Adrenal gland (tissue), 12 donors: ENCODE data around the gene ADPRS. TPM values are rescaled to one million over a fixed set of nuclear protein-coding genes. Genes with fewer than 3 reads are reported as not detected.

Experiments
- DNase-seq, 7 donors: peaks; one replicate each; pipeline ENCODE4 v3.0.0-alpha.2; 2019 to 2020
- H3K27ac ChIP-seq, 5 donors: fragments of 200-600 bp; sonication (generic) in 4 of 5; 1 replicate in 3 of 5; 2 replicates in 2 of 5; pipeline versions ENCODE4 v1.5.1 to v1.8.0; 2016 to 2020; ENCODE audit warnings: mild to moderate bottlenecking in 1 of 5
- H3K27me3 ChIP-seq: fragments of 200-600 bp; 2 replicates; pipeline ENCODE4 v1.8.0; 2021
- H3K36me3 ChIP-seq, 2 donors: fragments of 200-600 bp; replicated peaks in 1 of 2; 1 replicate in 1 of 2; 2 replicates in 1 of 2; pipeline versions ENCODE4 v1.5.1 to v1.8.0; 2018 to 2022
- H3K4me1 ChIP-seq, 2 donors: fragments of 200-600 bp; replicated peaks in 1 of 2; 1 replicate in 1 of 2; 2 replicates in 1 of 2; pipeline versions ENCODE4 v1.5.1 to v1.8.0; 2018 to 2021
- H3K4me3 ChIP-seq, 4 donors: fragments of 200-600 bp; sonication (generic) in 3 of 4; one replicate each; pipeline ENCODE4 v1.5.1; 2016 to 2018
- H3K9me3 ChIP-seq, 3 donors: fragments of 200-600 bp; sonication (generic) in 1 of 3; replicated peaks in 1 of 3; 1 replicate in 2 of 3; 2 replicates in 1 of 3; pipeline versions ENCODE4 v1.5.1 to v1.8.0; 2016 to 2021
- CTCF ChIP-seq, 6 experiments: fragments of 450-650 bp in 4 of 6; fragments of 200-600 bp in 2 of 6; sonication (generic) in 1 of 6; IDR thresholded peaks; 1 replicate in 5 of 6; 2 replicates in 1 of 6; pipeline versions ENCODE4 v1.5.1 to v1.8.0; 2016 to 2021; ENCODE audit warnings: antibody characterized with exemption in 6 of 6, mild to moderate bottlenecking in 2 of 6, moderate library complexity in 1 of 6
- POLR2A ChIP-seq, 2 donors: fragments of 450-650 bp; IDR thresholded peaks; one replicate each; pipeline ENCODE4 v1.6.1; 2017; ENCODE audit warnings: antibody characterized with exemption in 2 of 2, mild to moderate bottlenecking in 2 of 2, moderate library complexity in 1 of 2
- WGBS, 4 donors: extraction: QIAGEN DNeasy Blood & Tissue Kit in 2 of 4; methylation state at CpG; one replicate each; pipeline versions ENCODE4 v1.1.5 to v1.1.7; 2013 to 2017; 5-methylcytosine and 5-hydroxymethylcytosine counted together
- intact Hi-C, 2 donors: fragments of 100-400 bp; cut with DNase I; formaldehyde crosslinking; loops; one replicate each; pipeline versions ENCODE4 v1.14.1 to v1.15.0; 2022 to 2023
- polyA plus RNA-seq, 3 donors: library from polyadenylated mRNA; stranded (reverse); fragments of 200-250 nt in 2 of 3; fragments of 350-450 nt in 1 of 3; fragmentation: Illumina TruSeq in 1 of 3; extraction: RNeasy Lipid Tissue Mini Kit (QIAGEN cat#74804) in 1 of 3; gene quantifications; one replicate each; pipeline ENCODE4 v1.2.3, GENCODE V29; 2013 to 2014
- total RNA-seq, 9 donors: library from RNA; depleted of rRNA in 4 of 9; stranded (reverse); fragments of >200 nt in 4 of 9; fragments of 120-200 nt in 1 of 9; fragmentation: NEBNext Ultra II Directional in 1 of 9; extraction: Animal tissue kit (Norgen Biotek cat#: 25700) in 1 of 9; gene quantifications; one replicate each; pipeline versions ENCODE4 v1.1.0 to v1.2.4, GENCODE V29; 2013 to 2023
- donor health status: healthy with polysubstance abuse.
- donor health status: Bipolar disorder and iron deficiency.
- donor health status: DM: yes; HTN: yes; CAD: no.
- donor health status: DM: no; HTN: no; CAD: no.
- donor health status: DM: no; HTN: no; CAD: no.
- donor health status: DM: yes; HTN: yes; CAD: no.

The ADPRS gene
- total and polyA plus RNA-seq, 12 donors: 40.1 to 84.5 (median 52.1) TPM

- TF ChIP-seq CTCF (IDR thresholded peaks at IDR 0.05) (no peak), POLR2A (IDR thresholded peaks at IDR 0.05) (no peak)
- H3K4me3 ChIP-seq: no peak overlapping the region
- no peaks in the 10 kb centered on the region for H3K27me3 ChIP-seq
- H3K4me1 ChIP-seq: peaks cover 24 to 59% of the 10 kb centered on the region in 2 donors
- intact Hi-C loops: loop anchor here (5.0 to 10.0 kb wide), 6 partner anchors 38 to 320 kb away; no protein-coding TSS in a partner anchor
- H3K27ac ChIP-seq: peak overlapping the region in 4 of 5 donors; percentile 28 to 82 (median 75)
- DNase-seq: peak in 4 of 7 donors; percentile 26 to 59 (median 42)
- 78 to 86% (median 82%) methylated on average over 4 to 8 of the region's 8 CpGs for WGBS, 4 donors
- H3K9me3 ChIP-seq: no peaks in the 10 kb centered on the region
- H3K36me3 ChIP-seq: peaks cover 0 to 58% of the 10 kb centered on the region in 2 donors
Observed at GRCh38 chr1:36094621-36095061, 5.9 kb downstream of the ADPRS start.

GRCh38 chr1:36095760-36096405 lies 7.2 kb downstream of the ADPRS start:
- DNase-seq: peak in 2 of 7 donors; percentile 18 to 36
- peaks cover 0 to 51% of the 10 kb centered on the region in 2 donors for H3K36me3 ChIP-seq
- no peaks in the 10 kb centered on the region for H3K27me3 ChIP-seq
- intact Hi-C loops: loop anchor here (5.0 to 10.0 kb wide), 6 partner anchors 36 to 319 kb away; no protein-coding TSS in a partner anchor
- TF ChIP-seq CTCF (IDR thresholded peaks at IDR 0.05): no peak
- TF ChIP-seq POLR2A (IDR thresholded peaks at IDR 0.05): no peak
- H3K27ac ChIP-seq: peak overlapping the region in 2 of 5 donors; percentile 63 to 82
- H3K4me1 ChIP-seq: peaks cover 17 to 55% of the 10 kb centered on the region in 2 donors
- 74 to 83% (median 78%) methylated on average over 14 to 15 of the region's 15 CpGs for WGBS, 4 donors
- no peak overlapping the region for H3K4me3 ChIP-seq
- no peaks in the 10 kb centered on the region for H3K9me3 ChIP-seq

GRCh38 chr1:36096500-36097432 lies 8.1 kb downstream of the ADPRS start:
- intact Hi-C loops: loop anchor here (5.0 to 10.0 kb wide), 6 partner anchors 36 to 318 kb away; no protein-coding TSS in a partner anchor
- no peaks in the 10 kb centered on the region for H3K9me3 ChIP-seq
- TF ChIP-seq POLR2A (IDR thresholded peaks at IDR 0.05): no peak
- TF ChIP-seq CTCF (IDR thresholded peaks at IDR 0.05): peak in 5 of 6 experiments; percentile 3 to 43 (median 31)
- peak in 6 of 7 donors; percentile 58 to 81 (median 64) for DNase-seq
- H3K4me3 ChIP-seq: no peak overlapping the region
- no peaks in the 10 kb centered on the region for H3K27me3 ChIP-seq
- 72 to 85% (median 75%) methylated on average over 11 to 16 of the region's 16 CpGs for WGBS, 4 donors
- H3K27ac ChIP-seq: peak overlapping the region in 3 of 5 donors; percentile 10 to 68 (median 63)
- peaks cover 17 to 55% of the 10 kb centered on the region in 2 donors for H3K4me1 ChIP-seq
- H3K36me3 ChIP-seq: peaks cover 0 to 42% of the 10 kb centered on the region in 2 donors
